GM12875 (cell line): ENCODE results near the gene HOMER3.

Experiments used
- H3K4me3 ChIP-seq: one replicate; pipeline ENCODE4 v1.5.1; 2011; ENCODE audit warnings: low read depth, low read length, control low read depth
- CTCF ChIP-seq: IDR thresholded peaks from 2 replicates; pipeline ENCODE4 v1.5.1; 2011; ENCODE audit warnings: low read depth, mild to moderate bottlenecking, control low read depth, inconsistent platforms, low read length, moderate library complexity, borderline replicate concordance; ENCODE audit not compliant: insufficient read depth

Gene HOMER3

GRCh38 chr19:18969931-18970659 is 29.1 kb upstream of the HOMER3 start:
- H3K4me3 ChIP-seq: no peak overlapping the region
- TF ChIP-seq CTCF: no peak

GRCh38 chr19:18967358-18968146 is 26.5 kb upstream of the HOMER3 start:
- TF ChIP-seq CTCF: no peak
- H3K4me3 ChIP-seq: no peak overlapping the region

- TF ChIP-seq CTCF: no peak
- H3K4me3 ChIP-seq: no peak overlapping the region
These were observed 25.3 kb upstream of the HOMER3 start for GRCh38 chr19:18966307-18966706.

- no peak for TF ChIP-seq CTCF
These were observed 23.1 kb upstream of the HOMER3 start for GRCh38 chr19:18964121-18964520.

GRCh38 chr19:18961767-18962620 is 21.0 kb upstream of the HOMER3 start:
- H3K4me3 ChIP-seq: no peak overlapping the region
- no peak for TF ChIP-seq CTCF

More at GRCh38 chr19:18964121-18964520, 23.1 kb upstream of the HOMER3 start:
- no peak overlapping the region for H3K4me3 ChIP-seq

GRCh38 chr19:18960370-18960769 is 19.4 kb upstream of the HOMER3 start:
- H3K4me3 ChIP-seq: no peak overlapping the region
- TF ChIP-seq CTCF: no peak
